GM18951 (cell line): Measurements from ENCODE around the gene WDR62.

Experiments
- POLR2A ChIP-seq: IDR thresholded peaks from 4 replicates; pipeline ENCODE4 v1.6.1; 2011; ENCODE audit warnings: mild to moderate bottlenecking; ENCODE audit not compliant: insufficient read length, insufficient read depth; ENCODE audit errors: extremely low read depth
- in situ Hi-C: fragments of 300-500 bp; cut with MboI; formaldehyde crosslinking; loops from one replicate; pipeline ENCODE4 v1.12.0; 2022; ENCODE audit warnings: low sequenced_read_pairs, mixed read lengths, inconsistent platforms; ENCODE audit not compliant: unreplicated experiment

The WDR62 gene

DNA sequence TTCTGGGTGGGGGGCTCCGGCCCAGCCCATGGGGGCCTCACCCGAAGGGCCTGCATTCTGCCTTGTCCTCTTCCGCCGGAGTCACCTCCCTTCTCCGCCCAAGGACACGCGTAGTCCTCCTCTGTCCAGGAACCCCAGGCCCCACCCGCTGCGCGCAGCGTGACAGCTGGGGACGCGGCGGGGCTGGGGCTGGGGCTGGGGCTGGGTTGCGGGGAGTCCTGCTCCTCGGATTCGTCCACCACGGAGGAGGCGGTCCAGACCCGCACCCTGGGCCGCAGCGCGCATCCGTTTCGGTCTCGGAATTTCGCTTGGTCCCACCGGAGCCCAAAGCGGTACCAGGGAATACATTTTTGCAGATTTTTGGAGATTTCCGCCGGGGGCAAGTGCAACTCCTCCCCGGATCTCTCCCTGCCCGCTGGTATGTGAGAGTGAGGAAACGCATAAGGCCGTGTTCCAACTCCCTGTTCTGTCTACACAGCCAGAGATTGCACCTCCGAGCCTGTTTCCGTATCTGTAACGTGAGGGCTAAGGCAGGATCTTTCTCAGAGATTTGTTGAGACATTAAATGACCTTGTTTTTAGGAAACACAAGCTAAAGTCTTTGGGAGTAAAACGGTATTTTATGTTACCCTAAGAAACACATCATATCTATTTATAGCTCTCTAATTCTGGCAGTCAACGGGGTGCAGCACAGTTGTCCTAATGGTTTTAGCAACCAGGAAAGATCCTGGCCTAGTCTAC lies 97.8 kb downstream of the WDR62 start, which contains the start of gene COX7A1:
Gene COX7A1 (minus strand): TSS at position 96 of the 740 bp plus-strand sequence. CDS start 40 bp downstream, at position 56.
- TF ChIP-seq POLR2A = no peak
- in situ Hi-C loops = no loop called here

GRCh38 chr19:36153126-36153525 lies 98.4 kb downstream of the WDR62 start:
- in situ Hi-C loops = no loop called here
- TF ChIP-seq POLR2A = no peak
